ENCODE data around the gene GAL3ST1. TPM values are rescaled to one million over a fixed set of nuclear protein-coding genes. Genes with fewer than 3 reads are reported as not detected.

Gene GAL3ST1
- total and polyA plus RNA-seq, 2 of the 8 experiments (the other 6 are each of a cell fraction or from before 2014, with no cell fraction given), result 11.0 to 32.5 TPM

GRCh38 chr22:30531651-30532608 lies 42.5 kb downstream of the GAL3ST1 start (continued):
- TF ChIP-seq RXRA (IDR thresholded peaks at IDR 0.05; ENCODE audit: insufficient read depth, low read depth, low read length), result no peak

Measured in H1 (cell line).